8988T (cell line): Measurements from ENCODE around the gene CNTD1.

ENCODE experiments used
- DNase-seq: peaks from one replicate; pipeline ENCODE4 v3.0.0; 2011

CNTD1 gene

DNA sequence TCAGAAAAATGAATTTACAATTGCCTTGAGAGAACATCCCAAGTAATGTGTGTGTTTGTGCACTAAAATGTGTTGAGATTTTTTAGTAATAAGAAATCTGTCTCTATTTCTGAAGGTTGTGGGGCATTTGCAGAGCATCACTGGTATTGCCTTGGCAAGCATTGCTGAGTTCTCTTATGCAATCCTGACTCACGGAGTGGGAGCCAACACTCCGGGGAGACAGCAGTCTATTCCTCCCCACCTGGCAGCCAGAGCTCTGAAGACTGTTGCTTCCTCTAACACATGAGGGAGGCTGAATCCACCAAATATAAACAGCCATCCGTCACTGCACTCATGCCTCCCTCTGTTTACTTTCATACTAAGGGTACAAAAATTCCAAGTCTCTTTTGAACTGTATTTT is 10.6 kb downstream of the CNTD1 start:
- no peak for DNase-seq

DNA sequence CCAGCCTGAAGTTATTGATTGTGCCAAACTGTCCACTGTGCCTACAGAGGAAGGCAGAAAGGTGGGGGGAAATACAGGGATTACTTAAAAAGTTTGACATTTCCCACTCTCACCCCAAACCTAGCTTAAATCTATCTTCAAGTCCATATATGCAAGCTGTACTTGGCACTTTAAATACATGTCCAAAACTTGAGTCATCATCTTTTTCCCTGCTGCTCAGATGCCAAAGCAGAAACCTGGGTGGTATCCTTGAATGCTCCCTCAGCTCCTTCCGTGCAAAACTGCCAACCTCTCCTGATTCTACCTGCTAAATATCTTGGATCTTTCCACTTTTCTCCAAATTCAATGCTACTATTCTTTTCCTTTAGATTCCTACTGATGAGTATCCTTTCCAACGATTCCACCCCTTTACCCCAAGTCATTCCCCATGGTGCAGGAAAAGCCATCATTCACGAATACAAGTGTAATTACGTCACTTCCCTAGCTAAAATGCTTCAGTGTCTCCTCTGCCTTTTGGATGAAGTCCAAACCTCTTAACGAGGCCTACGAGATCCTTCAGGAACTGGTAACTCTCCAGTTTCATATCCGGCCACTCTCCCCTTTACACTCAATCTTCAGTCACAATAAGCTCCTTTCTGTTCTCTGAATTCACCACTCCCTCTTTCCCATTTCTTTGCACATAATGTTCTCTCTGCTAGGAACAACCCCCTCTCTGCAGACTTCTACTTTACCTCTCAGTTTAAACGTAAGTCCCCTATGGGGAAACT is 16.2 kb downstream of the CNTD1 start:
- no peak for DNase-seq

DNA sequence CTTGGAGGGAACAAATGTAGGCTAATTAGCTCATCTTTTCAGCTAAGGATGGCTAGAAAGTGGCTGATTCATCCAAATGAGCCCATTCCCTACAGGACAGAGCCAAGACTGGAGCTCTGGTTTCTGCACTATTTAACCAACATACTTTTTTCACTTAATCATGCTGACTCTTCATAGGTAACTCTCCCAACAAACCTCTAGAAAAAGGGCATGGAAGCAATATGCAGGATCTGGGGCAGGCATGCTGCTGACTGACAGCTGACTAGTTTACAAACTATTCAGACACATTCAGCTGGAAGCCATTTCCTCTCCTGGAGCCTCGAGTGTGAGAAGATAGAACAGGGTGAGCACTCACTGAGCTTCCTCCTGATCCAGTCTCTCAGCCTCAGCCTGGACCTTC is 19.2 kb downstream of the CNTD1 start:
- DNase-seq, result no peak

DNA sequence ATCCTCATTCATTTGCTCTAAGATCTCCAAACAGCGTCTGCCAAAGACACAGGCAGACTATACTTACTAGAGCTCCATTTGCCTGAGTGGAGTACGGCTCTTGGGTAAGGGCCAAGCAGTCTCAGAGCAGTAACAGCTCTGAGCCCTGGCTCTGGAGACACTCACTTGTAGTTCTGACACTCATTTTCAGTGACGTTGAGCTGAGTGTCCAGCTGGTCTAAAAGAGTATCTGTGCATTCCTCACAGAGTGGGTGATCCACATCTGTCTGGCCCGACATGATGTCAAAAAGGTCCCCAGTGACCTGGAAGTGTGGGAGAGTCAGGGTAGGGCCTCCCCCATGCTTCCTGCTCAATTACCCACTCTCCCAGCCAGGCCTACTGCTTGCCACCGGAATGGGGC is 19.7 kb downstream of the CNTD1 start:
- no peak for DNase-seq

DNA sequence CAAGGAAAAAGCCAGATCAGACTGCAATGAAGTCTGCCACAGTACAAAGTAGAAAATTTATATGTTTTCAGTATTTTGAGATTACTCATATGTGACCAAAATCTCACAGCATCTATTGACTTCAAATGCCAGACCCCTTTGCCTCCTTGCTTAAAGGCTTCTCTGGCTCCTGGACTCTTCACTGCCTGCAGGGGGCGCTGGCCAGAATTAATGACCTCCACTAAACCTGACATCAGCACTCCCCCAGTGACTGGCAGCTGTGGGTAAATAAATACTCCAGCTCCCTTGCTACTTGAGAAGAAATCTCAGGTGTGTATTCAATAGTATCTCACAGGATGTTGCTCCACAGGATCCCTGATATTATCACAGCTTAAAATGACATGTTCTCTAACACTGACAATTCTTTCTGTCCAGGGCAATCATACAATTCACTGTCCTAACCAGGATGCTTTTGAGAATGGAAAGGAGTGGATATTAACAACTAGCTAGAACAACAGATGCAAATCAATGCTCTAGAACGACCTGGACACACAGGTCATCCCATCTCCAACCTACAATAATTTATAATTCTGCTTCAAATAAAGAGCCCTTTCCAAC is 21.4 kb downstream of the CNTD1 start:
- no peak for DNase-seq

DNA sequence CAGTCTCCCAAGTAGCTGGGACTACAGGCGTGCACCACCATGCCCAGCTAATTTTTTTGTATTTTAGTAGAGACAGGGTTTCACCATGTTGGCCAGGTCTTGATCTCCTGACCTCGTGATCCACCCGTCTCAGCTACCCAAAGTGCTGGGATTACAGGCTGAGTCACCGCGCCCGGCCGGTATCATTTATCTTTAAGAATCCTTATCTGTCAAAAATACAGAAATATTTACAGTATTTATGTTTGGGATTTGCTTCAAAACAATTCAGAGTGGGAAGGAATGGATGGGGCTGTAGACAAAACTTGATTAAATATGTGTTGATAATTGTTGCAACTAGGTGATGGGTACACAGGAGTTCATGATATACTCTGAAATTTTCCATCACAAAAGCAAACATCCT is 22.5 kb downstream of the CNTD1 start:
- no peak for DNase-seq

DNA sequence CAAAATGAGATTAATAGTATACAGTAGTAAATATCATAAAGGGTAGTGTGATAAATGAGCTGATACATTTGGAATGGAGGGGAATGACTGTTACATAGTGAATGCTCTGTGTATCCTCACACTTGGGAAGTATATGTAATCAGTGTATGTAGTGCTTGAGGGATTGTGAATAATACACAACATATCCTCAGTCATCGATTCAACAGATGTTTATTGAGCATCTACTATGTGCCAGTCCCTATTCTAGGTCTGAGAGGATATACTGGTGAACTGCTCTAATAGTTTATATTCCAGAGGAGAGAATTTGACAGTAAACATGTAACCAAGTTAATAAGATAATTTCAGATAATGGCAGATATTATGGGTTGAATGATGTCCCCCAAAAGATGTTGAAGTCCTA is 28.8 kb downstream of the CNTD1 start:
- no peak for DNase-seq

DNA sequence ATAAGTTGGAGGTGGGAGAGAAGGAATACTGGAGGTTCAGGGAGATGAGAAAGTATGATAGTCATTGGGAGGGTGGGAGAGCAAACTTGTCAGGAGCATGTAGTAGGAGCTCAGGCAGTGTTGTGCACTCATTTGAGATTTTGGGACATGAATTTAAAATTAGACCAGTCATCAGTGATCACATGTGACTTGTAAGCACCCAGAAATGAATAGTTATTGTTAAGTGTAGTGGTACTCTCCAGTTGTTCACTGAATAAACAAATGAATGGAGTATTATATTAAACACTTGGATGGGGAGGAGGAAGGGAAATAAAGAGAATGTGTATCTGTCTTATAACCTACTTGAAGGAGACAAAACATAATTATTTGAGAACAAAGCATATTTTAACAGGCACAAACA is 32.3 kb downstream of the CNTD1 start:
- no peak for DNase-seq

DNA sequence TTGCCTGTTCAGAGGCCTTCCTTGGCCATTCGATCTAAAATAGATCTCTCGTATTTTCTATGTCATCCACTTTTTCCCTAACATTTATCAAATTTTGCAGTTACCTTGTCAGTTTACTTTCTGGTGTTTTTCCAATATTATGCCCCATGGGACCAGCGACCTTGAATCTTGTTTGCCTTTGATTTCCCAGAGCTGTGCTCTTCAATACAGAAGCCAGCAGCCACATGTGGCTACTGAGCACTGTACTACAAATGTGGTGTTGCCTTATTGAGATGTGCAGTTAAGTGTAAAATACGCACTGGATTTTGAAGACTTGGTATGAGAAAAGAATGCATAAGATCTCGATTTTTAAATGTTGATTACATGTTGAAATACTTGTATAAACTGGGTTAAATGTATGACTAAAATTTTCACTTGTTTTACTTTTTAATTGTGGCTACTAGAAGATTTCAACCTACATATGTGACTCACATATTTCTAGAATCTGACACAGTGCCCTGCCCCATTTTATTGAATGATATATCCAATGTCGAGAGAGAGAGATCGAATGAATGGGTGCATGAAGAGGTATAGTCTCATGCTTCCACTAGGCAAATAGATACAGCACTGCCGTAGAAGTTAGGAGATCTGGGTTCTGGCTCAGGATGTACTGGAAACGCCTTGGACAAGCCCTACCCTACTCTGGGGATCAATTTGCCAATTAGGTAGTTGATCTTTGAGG is 33.7 kb downstream of the CNTD1 start:
- DNase-seq, result no peak

DNA sequence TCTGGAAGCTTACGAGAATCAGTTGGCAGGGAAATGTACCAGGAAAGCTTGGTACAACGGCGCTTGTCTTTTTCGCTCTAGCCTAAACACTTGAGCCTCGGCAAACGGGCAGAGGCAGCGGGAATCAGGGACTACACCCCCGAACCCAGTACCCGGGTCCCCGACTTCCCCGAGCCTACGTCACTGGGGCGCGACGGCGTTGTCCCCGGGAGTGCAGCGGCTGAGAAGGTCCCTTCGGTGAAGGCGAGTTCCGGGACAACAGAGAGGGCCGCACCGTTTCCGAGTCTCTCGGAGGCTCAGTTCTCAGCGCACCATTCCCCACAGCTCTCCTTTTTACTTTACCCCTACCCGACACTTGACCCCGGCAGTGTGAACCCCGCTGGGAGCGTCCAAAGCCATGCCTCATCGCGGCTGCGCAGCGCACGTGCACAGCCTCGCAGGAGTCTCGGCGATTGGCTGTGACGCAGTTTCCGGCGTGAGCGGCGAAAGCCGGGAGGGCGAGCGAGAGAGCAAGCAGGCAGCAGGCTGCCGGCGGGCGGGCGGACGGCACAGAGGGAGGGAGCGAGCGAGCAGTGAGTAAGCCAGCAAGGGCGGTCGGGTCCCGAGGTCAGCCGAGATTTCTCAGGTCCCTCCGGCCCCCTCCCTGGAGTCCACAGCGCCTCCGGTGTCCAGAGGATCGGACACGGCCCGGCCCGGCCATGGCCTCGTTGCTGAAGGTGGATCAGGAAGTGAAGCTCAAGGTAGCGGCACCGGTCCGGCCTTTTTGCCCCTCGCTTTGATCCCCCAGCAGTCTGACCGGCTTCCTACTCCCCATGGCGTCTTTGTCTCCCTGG is 34.5 kb downstream of the CNTD1 start, which contains the start of gene PSME3:
Gene PSME3 (plus strand): TSS at position 464 of the 833 bp plus-strand sequence. CDS start 235 bp downstream, at position 699.
- peak; percentile 86 for DNase-seq

DNA sequence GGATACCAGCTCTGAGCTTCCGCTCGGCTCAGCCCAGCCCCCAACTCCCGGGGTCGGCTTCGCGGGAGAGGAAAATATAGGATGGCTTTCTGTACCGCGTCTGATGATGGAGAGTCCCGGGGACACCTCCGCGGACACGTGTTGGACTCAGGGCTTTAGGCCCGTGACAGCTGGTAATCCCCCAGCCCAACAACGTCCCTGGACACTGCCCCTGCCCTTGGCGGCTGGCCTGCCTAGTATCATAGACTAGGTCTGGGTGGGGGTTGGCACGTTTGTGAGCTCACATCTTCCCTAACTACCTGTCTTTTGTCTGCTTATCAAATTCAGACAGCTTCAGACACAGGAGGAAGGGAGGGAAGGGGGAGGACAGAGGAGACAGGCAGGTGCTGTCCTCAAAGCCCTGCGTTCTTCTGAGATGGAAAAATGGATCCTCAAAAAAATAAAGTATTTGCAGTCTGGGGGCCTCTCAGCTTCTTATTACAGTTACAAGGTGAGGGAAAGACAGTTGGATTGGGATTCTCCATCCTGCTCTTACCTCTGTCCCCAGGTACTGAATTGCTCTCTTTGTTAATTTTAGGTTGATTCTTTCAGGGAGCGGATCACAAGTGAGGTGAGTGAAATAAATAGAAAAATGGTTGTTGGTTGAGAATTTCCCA is 35.2 kb downstream of the CNTD1 start:
- DNase-seq, result no peak

DNA sequence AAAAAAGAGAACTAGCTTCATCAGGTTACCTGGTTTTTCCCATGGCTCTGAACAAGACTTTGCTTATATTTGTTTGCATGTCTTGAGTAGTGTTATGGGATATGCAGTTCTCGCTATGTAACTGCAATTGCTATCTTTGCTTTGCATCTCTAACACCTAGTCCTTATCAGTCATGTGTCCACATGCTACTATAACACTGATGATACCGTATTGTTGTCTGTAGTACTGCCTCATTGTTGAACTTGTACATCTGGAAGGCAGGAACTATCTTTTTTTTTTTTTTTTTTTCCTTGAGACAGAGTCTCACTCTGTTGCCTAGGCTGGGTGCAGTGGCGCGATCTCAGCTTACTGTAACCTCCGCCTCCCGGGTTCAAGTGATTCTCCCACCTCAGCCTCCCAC is 37.1 kb downstream of the CNTD1 start:
- no peak for DNase-seq

DNA sequence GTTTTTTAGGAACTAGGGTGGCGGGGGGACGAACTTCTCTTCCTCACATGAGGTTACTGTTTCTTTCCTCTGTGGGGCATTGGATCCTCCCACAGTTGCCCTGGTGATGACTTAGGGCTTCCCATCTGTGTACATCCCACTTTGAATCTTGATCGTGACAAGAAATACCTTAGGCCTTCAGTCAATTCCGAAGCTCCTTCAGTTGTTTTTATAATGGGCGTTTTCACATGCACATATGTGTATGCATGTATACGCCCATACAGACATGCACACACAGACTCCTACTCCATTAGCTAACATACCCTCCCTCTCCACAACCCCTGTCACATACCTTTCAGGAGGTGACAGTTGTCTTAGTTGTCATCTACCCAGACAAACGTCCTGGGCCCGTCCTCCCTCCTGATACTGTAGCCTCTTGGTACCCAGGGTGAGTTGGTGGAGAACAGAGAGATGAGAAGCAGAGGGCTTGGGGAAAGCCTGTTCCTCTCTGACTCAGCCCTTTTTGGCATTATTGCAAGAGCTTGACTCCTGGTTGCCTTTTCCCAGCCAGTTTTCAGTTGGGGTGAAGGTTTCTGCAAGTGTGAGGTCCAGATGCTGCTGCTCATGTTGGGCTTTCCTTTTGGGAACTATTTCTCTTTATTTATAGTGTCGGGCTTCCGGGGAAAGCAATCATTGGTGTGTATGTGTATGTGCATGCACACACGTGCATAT is 43.5 kb downstream of the CNTD1 start:
- no peak for DNase-seq

DNA sequence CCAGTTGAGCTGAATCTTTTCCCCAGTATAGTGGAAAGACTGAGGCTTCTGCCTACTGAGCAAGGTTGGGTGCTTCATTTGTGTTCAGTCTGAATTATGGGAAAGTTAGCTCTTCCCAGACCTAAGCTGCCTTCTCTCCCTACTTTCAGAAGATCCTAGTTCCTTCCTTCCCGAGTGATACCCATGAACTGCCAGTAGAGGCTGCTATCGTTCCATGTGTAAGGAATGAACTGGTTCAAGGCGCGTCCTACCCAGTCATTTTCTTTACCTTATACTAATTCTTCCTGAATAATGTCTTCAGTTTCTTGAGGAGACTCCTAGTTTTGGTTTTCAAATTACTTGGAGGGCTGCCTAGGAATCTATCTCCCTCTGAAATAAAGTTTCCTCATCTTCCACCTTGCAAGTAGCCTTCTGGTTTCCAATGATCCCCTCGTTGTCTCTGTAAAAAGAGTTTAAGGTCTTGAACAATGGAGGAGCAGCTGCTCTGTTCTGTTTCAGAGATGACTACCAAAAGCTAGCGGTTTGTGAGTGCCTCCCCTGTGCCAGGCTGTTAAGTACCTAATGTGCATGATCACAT is 44.8 kb downstream of the CNTD1 start:
- peak; percentile 41 for DNase-seq

DNA sequence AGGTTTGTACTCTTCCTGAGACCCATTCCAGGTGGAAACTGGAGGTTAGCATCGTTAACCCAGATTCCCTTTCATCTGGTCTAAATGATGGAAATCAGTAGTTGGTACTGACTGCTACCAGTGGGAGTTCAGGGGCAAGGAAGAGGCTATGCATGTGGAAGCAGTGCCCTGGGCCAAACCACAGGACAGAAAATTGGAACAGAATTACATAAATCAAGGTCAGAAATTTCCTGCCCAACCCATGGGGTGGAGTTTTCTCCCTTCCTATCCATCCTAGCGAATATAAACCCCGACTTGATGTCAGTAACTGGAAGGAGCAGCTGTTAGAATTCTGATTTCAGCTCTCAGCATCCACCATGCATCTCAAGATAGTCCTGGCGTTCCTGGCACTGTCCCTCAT is 45.6 kb downstream of the CNTD1 start, which contains the start of gene AOC2:
Gene AOC2 (plus strand): TSS at position 310 of the 400 bp plus-strand sequence. CDS start 47 bp downstream, at position 357.
- DNase-seq, result no peak

DNA sequence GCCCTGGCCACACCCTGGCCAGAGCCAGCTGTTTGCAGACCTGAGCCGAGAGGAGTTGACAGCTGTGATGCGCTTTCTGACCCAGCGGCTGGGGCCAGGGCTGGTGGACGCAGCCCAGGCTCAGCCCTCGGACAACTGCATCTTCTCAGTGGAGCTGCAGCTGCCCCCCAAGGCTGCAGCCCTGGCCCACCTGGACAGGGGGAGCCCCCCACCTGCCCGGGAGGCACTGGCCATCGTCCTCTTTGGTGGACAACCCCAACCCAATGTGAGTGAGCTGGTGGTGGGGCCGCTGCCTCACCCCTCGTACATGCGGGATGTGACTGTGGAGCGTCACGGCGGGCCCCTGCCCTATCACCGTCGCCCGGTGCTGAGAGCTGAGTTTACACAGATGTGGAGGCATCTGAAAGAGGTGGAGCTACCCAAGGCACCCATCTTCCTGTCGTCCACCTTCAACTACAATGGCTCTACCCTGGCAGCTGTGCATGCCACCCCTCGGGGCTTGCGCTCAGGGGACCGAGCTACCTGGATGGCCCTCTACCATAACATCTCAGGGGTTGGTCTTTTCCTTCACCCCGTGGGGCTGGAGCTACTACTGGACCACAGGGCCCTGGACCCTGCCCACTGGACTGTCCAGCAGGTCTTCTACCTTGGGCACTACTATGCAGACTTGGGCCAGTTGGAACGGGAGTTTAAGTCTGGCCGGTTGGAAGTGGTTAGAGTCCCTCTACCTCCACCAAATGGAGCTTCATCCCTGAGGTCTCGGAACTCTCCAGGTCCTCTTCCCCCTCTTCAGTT is 46.3 kb downstream of the CNTD1 start:
- no peak for DNase-seq

DNA sequence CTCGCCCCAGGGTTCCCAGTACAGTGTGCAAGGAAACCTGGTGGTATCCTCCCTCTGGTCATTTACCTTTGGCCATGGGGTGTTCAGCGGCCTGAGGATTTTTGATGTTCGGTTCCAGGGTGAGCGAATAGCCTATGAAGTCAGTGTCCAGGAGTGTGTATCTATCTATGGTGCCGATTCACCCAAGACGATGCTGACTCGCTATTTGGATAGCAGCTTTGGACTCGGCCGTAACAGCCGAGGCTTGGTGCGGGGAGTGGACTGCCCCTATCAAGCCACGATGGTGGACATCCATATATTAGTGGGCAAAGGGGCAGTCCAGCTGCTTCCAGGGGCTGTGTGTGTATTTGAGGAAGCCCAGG is 46.9 kb downstream of the CNTD1 start:
- no peak for DNase-seq

DNA sequence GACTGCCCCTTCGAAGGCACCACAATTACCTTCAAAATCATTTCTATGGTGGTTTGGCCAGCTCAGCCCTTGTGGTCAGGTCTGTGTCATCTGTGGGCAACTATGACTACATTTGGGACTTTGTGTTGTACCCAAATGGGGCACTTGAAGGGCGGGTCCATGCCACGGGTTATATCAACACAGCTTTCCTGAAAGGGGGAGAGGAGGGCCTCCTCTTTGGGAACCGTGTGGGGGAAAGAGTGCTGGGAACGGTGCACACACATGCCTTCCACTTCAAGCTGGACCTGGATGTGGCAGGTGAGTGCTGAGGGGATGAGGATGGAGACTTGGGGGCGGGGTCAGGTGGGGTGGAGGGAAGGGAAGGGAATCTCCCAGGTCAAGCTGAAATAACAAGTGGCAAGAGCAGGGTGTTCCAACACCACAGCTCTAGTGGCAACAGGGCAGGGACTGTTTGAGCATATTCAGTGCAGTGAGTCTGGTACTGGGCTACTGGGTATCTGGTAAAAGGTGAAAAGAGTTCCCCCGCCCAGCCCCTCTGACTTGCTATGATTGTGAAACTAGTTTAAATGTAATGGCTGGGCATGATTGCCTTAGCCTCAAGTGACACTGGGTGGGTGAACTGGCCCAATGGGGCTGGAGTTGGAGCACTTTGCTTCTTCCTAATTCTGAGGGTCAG is 47.4 kb downstream of the CNTD1 start:
- no peak for DNase-seq

DNA sequence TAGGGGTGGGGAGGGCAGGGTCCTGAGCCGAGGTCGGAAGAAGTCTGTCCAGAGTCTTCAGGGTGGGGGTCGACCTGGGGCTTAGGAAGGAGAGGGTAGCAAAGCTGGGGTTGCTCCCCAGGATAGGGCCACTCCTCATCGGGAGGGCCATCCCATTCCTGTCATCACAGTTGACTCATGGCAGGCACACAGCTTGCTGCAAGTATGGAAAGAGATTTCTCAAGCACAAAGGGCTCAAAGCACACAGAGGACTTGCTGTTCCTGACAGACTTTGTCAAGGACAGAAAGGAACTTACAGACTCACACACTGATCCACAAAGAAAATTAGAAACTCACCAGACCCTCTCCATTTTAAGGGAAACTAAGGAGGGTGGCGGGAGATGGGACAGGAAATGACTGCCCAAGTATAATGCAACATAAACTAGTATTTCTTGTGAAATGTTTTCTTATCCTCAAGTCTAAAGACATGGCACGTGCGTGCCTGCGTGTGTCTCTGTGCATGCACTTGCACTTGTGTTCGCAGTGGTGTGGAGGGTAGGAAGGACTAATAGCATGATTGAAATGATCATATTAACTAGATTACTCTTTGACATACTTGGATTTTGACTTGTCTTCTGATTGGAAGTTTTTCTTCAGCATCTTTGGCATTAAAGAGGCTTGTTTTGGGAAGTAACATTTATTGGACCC is 48.1 kb downstream of the CNTD1 start:
- no peak for DNase-seq
